Occipital lobe (tissue), 2 donors: ENCODE results near the gene MECR. TPM values are rescaled to one million over a fixed set of nuclear protein-coding genes. Genes with fewer than 3 reads are reported as not detected.
A peak's percentile ranks its signal among the peaks of the same experiment; 100 is the strongest.

ENCODE experiments used
- DNase-seq: peaks from one replicate; lab custom pipeline; 2025; lab: John Stamatoyannopoulos, UW
- total RNA-seq: library from RNA; depleted of rRNA; stranded (reverse); fragments of >200 nt; gene quantifications from one replicate; pipeline ENCODE4 v1.2.3, GENCODE V29; 2014

Gene MECR, protein sequence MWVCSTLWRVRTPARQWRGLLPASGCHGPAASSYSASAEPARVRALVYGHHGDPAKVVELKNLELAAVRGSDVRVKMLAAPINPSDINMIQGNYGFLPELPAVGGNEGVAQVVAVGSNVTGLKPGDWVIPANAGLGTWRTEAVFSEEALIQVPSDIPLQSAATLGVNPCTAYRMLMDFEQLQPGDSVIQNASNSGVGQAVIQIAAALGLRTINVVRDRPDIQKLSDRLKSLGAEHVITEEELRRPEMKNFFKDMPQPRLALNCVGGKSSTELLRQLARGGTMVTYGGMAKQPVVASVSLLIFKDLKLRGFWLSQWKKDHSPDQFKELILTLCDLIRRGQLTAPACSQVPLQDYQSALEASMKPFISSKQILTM
- total RNA-seq: 15.8 TPM

- DNase-seq: peak; percentile 89
Measured at GRCh38 chr1:29230553-29231378, at the start of gene MECR. MECR (minus strand) TSS chr1:29230934; CDS start chr1:29230906, 28 bp downstream.

GRCh38 chr1:29279951-29280391, 49.2 kb upstream of the MECR start:
- DNase-seq: no peak

- no peak for DNase-seq
Measured at GRCh38 chr1:29279406-29279805, 48.7 kb upstream of the MECR start.

DNA sequence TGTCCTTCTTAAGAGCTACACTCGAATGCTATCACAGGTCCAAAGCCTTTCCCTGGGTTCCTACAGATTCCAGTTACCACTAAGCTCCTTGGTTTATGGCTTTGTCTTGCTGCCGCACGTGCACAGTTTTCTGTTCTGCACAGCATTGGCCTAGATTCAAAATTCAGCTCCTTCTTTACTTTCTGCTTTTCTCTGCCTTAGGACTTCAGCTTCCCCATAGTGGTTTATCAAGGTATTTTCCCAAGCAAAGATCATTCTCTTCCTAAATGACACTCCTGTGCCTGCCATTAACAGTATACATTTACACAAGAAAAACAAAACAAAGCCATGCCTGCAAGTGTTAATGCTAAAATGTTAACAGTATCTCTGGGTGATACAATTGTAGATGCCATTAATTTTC, 47.4 kb upstream of the MECR start:
- no peak for DNase-seq

DNA sequence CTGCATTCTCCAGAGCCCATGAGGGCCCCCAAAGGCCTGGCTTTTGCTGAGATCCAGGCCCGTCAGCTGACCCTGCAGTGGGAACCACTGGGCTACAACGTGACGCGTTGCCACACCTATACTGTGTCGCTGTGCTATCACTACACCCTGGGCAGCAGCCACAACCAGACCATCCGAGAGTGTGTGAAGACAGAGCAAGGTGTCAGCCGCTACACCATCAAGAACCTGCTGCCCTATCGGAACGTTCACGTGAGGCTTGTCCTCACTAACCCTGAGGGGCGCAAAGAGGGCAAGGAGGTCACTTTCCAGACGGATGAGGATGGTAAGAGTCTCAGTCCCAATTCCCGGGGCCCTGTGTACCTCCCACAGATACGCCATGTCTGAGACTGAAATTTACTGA, 44.7 kb upstream of the MECR start:
- DNase-seq: no peak

- no peak for DNase-seq
Measured at GRCh38 chr1:29272147-29272907, 41.6 kb upstream of the MECR start.

- no peak for DNase-seq
Measured at GRCh38 chr1:29271724-29272123, 41.0 kb upstream of the MECR start.

DNA sequence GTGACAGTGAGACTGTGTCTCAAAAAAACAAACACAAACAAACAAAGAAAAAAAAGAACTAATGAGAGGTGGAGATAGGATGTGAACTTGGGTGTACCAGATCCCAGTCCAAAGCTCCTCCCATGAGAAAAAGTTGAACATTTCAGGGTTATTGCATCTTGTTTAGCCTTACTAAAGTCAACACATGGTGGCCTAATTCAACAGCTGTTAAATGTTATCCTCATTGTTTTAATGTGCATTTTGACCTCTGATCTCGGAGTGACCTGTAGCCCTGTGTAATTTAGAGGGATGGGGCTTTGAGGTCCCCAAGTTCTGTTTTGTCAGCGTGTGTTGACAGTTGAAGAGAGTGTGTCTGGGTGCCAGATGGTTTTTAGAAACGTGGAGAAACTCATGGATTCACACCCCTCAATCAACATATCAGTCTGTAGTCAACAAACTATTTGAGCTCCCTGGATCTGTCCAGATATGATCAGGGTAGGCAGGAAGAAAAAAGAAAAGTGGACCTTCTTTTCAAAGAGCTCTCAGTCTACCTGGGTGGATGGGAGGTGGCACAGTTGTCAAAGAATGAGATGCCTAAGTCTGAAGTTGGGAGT, 40.3 kb upstream of the MECR start:
- DNase-seq: no peak

DNA sequence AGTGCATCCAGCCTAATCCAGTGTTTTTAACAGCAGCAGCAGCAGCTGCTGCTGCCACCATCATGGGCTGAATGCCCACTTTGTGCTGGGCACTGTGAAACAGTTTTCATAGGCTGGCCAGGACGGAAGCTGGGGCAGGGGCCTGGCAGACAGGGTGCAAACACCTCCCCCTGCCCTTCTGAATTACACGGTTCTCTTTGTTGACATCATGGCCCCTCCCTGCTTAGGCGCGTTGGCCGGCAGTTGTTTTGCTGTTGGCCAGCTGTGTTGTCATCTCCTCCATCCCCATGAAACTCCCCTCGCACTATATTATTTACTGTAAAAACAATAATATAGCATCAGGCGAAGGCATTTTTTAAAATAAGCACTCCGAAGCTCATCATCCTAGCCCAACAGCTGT, 38.6 kb upstream of the MECR start:
- peak; percentile 37 for DNase-seq

GRCh38 chr1:29267321-29268070, 36.8 kb upstream of the MECR start:
- no peak for DNase-seq

- no peak for DNase-seq
Measured at GRCh38 chr1:29266912-29267311, 36.2 kb upstream of the MECR start.

DNA sequence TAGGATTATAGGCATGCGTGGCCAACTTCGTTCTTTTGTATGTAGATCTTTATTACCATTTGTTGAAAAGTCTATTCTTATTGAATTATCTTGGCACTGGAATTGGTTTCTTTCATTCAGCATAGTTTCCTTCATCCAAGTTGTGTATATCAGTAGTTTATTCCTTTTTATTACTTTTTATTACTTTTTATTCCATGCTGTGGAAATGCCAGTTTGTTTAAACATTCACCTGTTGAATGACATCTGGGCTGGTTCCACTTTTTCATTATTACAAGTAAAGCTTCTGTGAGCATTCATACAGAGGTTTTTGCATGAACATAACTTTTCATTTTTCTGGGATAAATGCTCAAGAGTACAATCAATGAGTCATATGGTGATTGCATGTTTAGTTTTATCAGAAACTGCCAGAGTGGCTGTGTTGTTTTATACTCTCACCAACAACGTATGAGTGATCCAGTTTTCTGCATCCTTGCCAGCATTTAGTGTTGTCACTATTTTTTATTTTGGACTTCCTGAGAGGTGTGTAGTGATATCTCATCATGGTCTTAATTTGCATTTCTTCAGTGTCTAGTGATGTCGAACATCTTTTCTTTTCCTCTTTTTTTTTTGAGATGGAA, 34.1 kb upstream of the MECR start:
- no peak for DNase-seq

DNA sequence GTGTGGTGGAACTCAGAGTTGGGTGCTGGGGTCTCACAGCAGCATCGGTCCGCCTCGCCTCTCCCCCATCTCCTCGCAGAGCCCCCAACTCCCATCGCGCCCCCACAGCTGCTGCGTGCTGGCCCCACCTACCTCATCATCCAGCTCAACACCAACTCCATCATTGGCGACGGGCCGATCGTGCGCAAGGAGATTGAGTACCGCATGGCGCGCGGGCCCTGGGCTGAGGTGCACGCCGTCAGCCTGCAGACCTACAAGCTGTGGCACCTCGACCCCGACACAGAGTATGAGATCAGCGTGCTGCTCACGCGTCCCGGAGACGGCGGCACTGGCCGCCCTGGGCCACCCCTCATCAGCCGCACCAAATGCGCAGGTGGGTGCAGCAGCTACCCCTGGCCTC, 29.8 kb upstream of the MECR start:
- DNase-seq: no peak

- no peak for DNase-seq
Measured at GRCh38 chr1:29259802-29260441, 29.2 kb upstream of the MECR start.

- DNase-seq: no peak
Measured at GRCh38 chr1:29258976-29259801, 28.5 kb upstream of the MECR start.

GRCh38 chr1:29258189-29258975, 27.6 kb upstream of the MECR start:
- DNase-seq: no peak

DNA sequence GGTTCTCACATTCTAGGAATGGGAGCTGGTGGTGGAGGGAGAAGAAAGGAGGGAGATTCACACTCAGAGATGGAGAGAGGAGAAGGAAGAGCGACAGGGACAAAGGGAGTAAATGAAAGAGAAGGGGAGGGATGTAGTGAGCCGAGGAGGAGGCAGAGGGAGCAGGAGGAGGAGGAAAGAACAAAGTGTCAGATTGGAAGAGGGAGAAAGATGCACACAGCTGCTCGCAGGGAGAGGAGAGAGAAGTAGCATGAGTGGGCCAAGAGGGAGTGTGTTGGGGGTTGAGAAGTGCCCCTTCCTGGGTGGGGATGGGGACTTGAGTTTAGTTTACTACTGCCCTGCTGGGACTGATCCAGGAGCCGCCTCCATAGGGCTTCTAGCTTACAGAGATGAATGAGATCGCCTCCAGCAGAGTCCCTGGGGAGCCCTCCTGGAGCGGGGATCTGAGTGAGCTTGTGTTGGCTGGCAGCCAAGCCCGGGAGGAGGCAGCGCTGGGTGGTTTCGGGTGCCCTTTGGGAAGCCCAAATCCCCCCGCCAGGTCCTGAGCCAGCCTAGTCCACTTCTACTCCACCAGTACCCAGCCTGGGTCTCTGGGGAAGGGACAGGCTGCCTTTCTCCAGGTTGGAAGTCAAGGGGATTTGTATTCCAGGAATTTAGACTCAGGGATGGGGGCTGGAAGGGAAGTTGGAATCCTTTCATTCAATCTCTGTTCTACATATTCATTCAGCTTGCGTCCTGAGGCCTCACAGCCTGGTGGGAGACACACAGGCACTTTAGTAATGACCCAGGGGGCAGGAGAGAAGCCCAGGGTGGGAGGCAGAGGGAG, 26.5 kb upstream of the MECR start:
- DNase-seq: no peak
